Measurements from ENCODE around the gene ANO1.

DNA sequence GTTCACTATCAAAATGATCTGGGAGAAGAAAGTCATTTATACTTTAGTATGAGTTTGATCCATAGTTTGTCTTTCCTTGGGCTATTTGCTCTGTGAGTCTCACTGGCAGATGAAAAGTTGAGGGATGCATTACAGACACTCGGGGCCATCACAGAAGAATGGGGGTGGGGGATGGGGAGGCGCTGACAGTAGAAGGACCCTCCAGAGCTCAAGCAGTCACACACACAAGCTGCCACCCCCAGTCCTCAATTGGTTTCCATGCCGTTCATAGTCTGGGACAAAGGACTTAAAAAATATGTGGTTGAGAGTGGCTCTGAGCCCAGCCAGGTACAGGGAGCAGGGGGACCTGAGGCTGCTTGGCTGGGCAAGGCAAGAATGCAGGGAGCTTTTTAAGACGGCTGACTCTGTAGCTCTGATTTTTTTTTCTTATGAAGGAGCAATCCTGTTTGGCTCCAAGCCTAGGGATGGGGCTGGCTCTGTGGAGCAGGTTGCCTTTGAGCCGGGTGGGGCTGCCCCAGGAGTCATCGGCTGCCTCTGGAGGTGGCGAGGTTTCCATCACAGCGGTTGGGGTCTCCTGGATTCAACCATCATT is 13.3 kb upstream of the ANO1 start:
- TF ChIP-seq RAD21 (IDR thresholded peaks at IDR 0.05; ENCODE audit: low read depth) (no peak), EP300 (IDR thresholded peaks at IDR 0.05; ENCODE audit: borderline replicate concordance) (no peak), CREB1 (IDR thresholded peaks at IDR 0.05; ENCODE audit: low read depth) (no peak), CEBPB (IDR thresholded peaks at IDR 0.05) (no peak), EGR1 (IDR thresholded peaks at IDR 0.05) (no peak), FOXM1 (IDR thresholded peaks at IDR 0.05; ENCODE audit: borderline replicate concordance, low read depth) (no peak), TAF1 (IDR thresholded peaks at IDR 0.05; ENCODE audit: low read depth) (no peak), TEAD4 (IDR thresholded peaks at IDR 0.05) (no peak)
- TF ChIP-seq, protein P1, sequence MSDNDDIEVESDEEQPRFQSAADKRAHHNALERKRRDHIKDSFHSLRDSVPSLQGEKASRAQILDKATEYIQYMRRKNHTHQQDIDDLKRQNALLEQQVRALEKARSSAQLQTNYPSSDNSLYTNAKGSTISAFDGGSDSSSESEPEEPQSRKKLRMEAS (IDR thresholded peaks at IDR 0.05) = no peak
- TF ChIP-seq, protein P2, sequence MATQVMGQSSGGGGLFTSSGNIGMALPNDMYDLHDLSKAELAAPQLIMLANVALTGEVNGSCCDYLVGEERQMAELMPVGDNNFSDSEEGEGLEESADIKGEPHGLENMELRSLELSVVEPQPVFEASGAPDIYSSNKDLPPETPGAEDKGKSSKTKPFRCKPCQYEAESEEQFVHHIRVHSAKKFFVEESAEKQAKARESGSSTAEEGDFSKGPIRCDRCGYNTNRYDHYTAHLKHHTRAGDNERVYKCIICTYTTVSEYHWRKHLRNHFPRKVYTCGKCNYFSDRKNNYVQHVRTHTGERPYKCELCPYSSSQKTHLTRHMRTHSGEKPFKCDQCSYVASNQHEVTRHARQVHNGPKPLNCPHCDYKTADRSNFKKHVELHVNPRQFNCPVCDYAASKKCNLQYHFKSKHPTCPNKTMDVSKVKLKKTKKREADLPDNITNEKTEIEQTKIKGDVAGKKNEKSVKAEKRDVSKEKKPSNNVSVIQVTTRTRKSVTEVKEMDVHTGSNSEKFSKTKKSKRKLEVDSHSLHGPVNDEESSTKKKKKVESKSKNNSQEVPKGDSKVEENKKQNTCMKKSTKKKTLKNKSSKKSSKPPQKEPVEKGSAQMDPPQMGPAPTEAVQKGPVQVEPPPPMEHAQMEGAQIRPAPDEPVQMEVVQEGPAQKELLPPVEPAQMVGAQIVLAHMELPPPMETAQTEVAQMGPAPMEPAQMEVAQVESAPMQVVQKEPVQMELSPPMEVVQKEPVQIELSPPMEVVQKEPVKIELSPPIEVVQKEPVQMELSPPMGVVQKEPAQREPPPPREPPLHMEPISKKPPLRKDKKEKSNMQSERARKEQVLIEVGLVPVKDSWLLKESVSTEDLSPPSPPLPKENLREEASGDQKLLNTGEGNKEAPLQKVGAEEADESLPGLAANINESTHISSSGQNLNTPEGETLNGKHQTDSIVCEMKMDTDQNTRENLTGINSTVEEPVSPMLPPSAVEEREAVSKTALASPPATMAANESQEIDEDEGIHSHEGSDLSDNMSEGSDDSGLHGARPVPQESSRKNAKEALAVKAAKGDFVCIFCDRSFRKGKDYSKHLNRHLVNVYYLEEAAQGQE (IDR thresholded peaks at IDR 0.05; ENCODE audit: low read depth) = no peak
- TF ChIP-seq, protein P3, sequence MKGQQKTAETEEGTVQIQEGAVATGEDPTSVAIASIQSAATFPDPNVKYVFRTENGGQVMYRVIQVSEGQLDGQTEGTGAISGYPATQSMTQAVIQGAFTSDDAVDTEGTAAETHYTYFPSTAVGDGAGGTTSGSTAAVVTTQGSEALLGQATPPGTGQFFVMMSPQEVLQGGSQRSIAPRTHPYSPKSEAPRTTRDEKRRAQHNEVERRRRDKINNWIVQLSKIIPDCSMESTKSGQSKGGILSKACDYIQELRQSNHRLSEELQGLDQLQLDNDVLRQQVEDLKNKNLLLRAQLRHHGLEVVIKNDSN (IDR thresholded peaks at IDR 0.05) = no peak

Measured in Ishikawa (cell line).